H1 (cell line): Measurements from ENCODE around the gene IL9. TPM values are rescaled to one million over a fixed set of nuclear protein-coding genes. Genes with fewer than 3 reads are reported as not detected.

Experiments used
- CTCF ChIA-PET: fragments of 300-600 bp; sonication (Branson Sonifier 250); formaldehyde crosslinking; loops from one replicate; lab custom pipeline; 2021; ENCODE audit not compliant: partially characterized antibody; lab: Charles Lee
- POLR2A ChIA-PET: fragments of 300-600 bp; sonication (Branson Sonifier 250); formaldehyde crosslinking; loops from one replicate; lab custom pipeline; 2021; ENCODE audit warnings: inconsistent platforms; ENCODE audit not compliant: partially characterized antibody; lab: Charles Lee
- DNase-seq, 2 experiments: peaks; one replicate each; pipeline versions ENCODE4 v3.0.0 to v3.0.0-alpha.2; 2010 to 2022; ENCODE audit warnings: low spot score in 2 of 2, low read depth in 1 of 2, mixed read lengths in 1 of 2
- FAIRE-seq: peaks from 2 replicates; lab custom pipeline; 2011; peaks lifted over from hg19 to GRCh38; lab: Jason Lieb, UNC
- H2AFZ ChIP-seq: 2 replicates; pipeline ENCODE4 v1.8.1; 2012; ENCODE audit warnings: low read length, inconsistent platforms
- H2AK5ac ChIP-seq: 2 replicates; pipeline ENCODE4 v1.6.1; 2013; ENCODE audit warnings: low read depth, low read length
- H2BK120ac ChIP-seq: replicated peaks from 2 replicates; pipeline ENCODE3; 2013; ENCODE audit warnings: low read depth, low read length, inconsistent platforms
- H2BK12ac ChIP-seq: 2 replicates; pipeline ENCODE4 v1.6.1; 2013; ENCODE audit warnings: low read depth, low read length
- H2BK15ac ChIP-seq: 2 replicates; pipeline ENCODE4 v1.6.1; 2013; ENCODE audit warnings: low read length
- H2BK20ac ChIP-seq: 2 replicates; pipeline ENCODE4 v1.6.1; 2013; ENCODE audit warnings: low read length
- H2BK5ac ChIP-seq: 2 replicates; pipeline ENCODE4 v1.6.1; 2013; ENCODE audit warnings: low read depth, low read length
- H3K14ac ChIP-seq: 2 replicates; pipeline ENCODE4 v1.6.1; 2013; ENCODE audit warnings: inconsistent platforms; ENCODE audit not compliant: insufficient read length
- H3K18ac ChIP-seq: 2 replicates; pipeline ENCODE4 v1.6.1; 2013; ENCODE audit warnings: low read length; ENCODE audit errors: extremely low read depth
- H3K23ac ChIP-seq: 2 replicates; pipeline ENCODE4 v1.6.1; 2013; ENCODE audit warnings: inconsistent platforms; ENCODE audit not compliant: insufficient read length
- H3K23me2 ChIP-seq: 2 replicates; pipeline ENCODE4 v1.6.1; 2013; ENCODE audit warnings: low read depth, low read length
- H3K27ac ChIP-seq: 2 replicates; pipeline ENCODE4 v1.6.1; 2011; ENCODE audit warnings: low read depth, low read length, inconsistent platforms
- H3K27me3 ChIP-seq, 4 experiments: replicated peaks in 1 of 4; 1 replicate in 1 of 4; 2 replicates in 3 of 4; pipeline versions ENCODE4 v1.6.1 to v1.8.1; 2011 to 2013; ENCODE audit warnings: low read length in 3 of 4, mild to moderate bottlenecking in 3 of 4, inconsistent platforms in 2 of 4, mixed read lengths in 2 of 4, moderate library complexity in 1 of 4; ENCODE audit not compliant: control insufficient read depth in 3 of 4, insufficient read depth in 3 of 4; ENCODE audit errors: extremely low read depth in 1 of 4
- H3K36me3 ChIP-seq, 4 experiments: 2 replicates each; pipeline versions ENCODE4 v1.6.1 to v1.8.1; 2011 to 2013; ENCODE audit warnings: mild to moderate bottlenecking in 4 of 4, low read length in 3 of 4, moderate library complexity in 2 of 4, control low read depth in 1 of 4, inconsistent platforms in 1 of 4; ENCODE audit not compliant: insufficient read depth in 4 of 4, control insufficient read depth in 2 of 4
- H3K4ac ChIP-seq: replicated peaks from 2 replicates; pipeline ENCODE3; 2013; ENCODE audit warnings: low read length, low read depth, mixed read lengths, inconsistent platforms; ENCODE audit not compliant: insufficient read length
- H3K4me1 ChIP-seq, 4 experiments: replicated peaks in 1 of 4; 1 replicate in 1 of 4; 2 replicates in 3 of 4; pipeline versions ENCODE4 v1.6.1 to v1.8.1; 2011 to 2013; ENCODE audit warnings: low read length in 3 of 4, inconsistent platforms in 2 of 4, mixed read lengths in 1 of 4; ENCODE audit not compliant: insufficient read depth in 4 of 4, control insufficient read depth in 3 of 4
- H3K4me2 ChIP-seq, 2 experiments: 2 replicates each; pipeline versions ENCODE4 v1.6.1 to v1.8.1; 2011 to 2013; ENCODE audit warnings: low read depth in 2 of 2, low read length in 2 of 2, control low read depth in 1 of 2, inconsistent platforms in 1 of 2, mild to moderate bottlenecking in 1 of 2; ENCODE audit not compliant: insufficient read depth in 1 of 2
- H3K4me3 ChIP-seq, 4 experiments: fragments of 200-600, 300-600 bp in 1 of 4; sonication (generic), shearing (Covaris generic), sonication (Bioruptor Twin) in 1 of 4; 2 replicates each; pipeline versions ENCODE4 v1.5.1 to v1.8.1; 2011 to 2016; ENCODE audit warnings: low read length in 4 of 4, low read depth in 3 of 4, control low read depth in 2 of 4, inconsistent platforms in 2 of 4, mild to moderate bottlenecking in 2 of 4, mixed read lengths in 1 of 4, moderate library complexity in 1 of 4; ENCODE audit not compliant: insufficient read depth in 2 of 4; ENCODE audit errors: extremely low read depth in 1 of 4
- H3K56ac ChIP-seq: replicated peaks from 2 replicates; pipeline ENCODE3; 2013; ENCODE audit warnings: low read depth, mild to moderate bottlenecking, mixed read lengths, low read length, inconsistent platforms; ENCODE audit not compliant: insufficient read length
- H3K79me1 ChIP-seq: 2 replicates; pipeline ENCODE4 v1.6.1; 2013; ENCODE audit warnings: low read depth, low read length, control low read depth
- H3K79me2 ChIP-seq, 2 experiments: 2 replicates each; pipeline versions ENCODE4 v1.6.1 to v1.8.1; 2012 to 2013; ENCODE audit warnings: low read length in 2 of 2, mild to moderate bottlenecking in 2 of 2, inconsistent platforms in 1 of 2; ENCODE audit not compliant: insufficient read depth in 2 of 2, control insufficient read depth in 1 of 2
- H3K9ac ChIP-seq, 4 experiments: replicated peaks in 1 of 4; 1 replicate in 1 of 4; 2 replicates in 3 of 4; pipeline versions ENCODE4 v1.6.1 to v1.8.1; 2011 to 2013; ENCODE audit warnings: low read depth in 3 of 4, low read length in 3 of 4, control low read depth in 2 of 4, mild to moderate bottlenecking in 2 of 4, moderate library complexity in 2 of 4, inconsistent platforms in 1 of 4; ENCODE audit errors: extremely low read depth in 1 of 4
- H3K9me3 ChIP-seq, 2 experiments: 2 replicates each; pipeline versions ENCODE4 v1.6.1 to v1.8.1; 2012 to 2013; ENCODE audit warnings: mild to moderate bottlenecking in 2 of 2, moderate library complexity in 2 of 2, control low read depth in 1 of 2, inconsistent platforms in 1 of 2, low read depth in 1 of 2, low read length in 1 of 2, mixed read lengths in 1 of 2; ENCODE audit not compliant: insufficient read depth in 2 of 2
- H4K20me1 ChIP-seq, 2 experiments: replicated peaks in 1 of 2; 2 replicates each; pipeline versions ENCODE3 to v1.8.1; 2011 to 2013; ENCODE audit warnings: inconsistent platforms in 2 of 2, low read length in 2 of 2, mild to moderate bottlenecking in 1 of 2; ENCODE audit not compliant: insufficient read depth in 2 of 2, control insufficient read depth in 1 of 2
- H4K5ac ChIP-seq: 2 replicates; pipeline ENCODE4 v1.6.1; 2013; ENCODE audit warnings: low read length, low read depth, mixed read lengths, inconsistent platforms; ENCODE audit not compliant: insufficient read length
- H4K8ac ChIP-seq: 2 replicates; pipeline ENCODE4 v1.8.0; 2013; ENCODE audit warnings: mild to moderate bottlenecking, moderate library complexity, low read length, inconsistent platforms; ENCODE audit not compliant: insufficient read depth; ENCODE audit errors: extremely low read depth
- H4K91ac ChIP-seq: replicated peaks from 2 replicates; pipeline ENCODE3; 2013; ENCODE audit warnings: low read length, mixed read lengths, inconsistent platforms; ENCODE audit not compliant: insufficient read length
- BCL11A ChIP-seq, 2 experiments: IDR thresholded peaks; one replicate each; pipeline ENCODE4 v1.6.1; 2011; ENCODE audit warnings: low read depth in 2 of 2, low read length in 2 of 2, mild to moderate bottlenecking in 2 of 2
- CBX5 ChIP-seq: fragments of 300-800, 300-1000 bp; sonication (generic); IDR thresholded peaks from 2 replicates; pipeline ENCODE4 v1.7.1; 2016; ENCODE audit warnings: antibody characterized with exemption, low read length, low read depth
- CBX8 ChIP-seq: fragments of 300-800, 300-1000 bp; sonication (generic); IDR thresholded peaks from 2 replicates; pipeline ENCODE4 v1.7.1; 2016; ENCODE audit warnings: low read depth, low read length, borderline replicate concordance
- CTBP2 ChIP-seq: IDR thresholded peaks from 2 replicates; pipeline ENCODE4 v1.7.0; 2011; ENCODE audit warnings: borderline replicate concordance, mild to moderate bottlenecking, moderate library complexity, mixed read lengths, low read length; ENCODE audit not compliant: insufficient read depth, insufficient read length
- EP300 ChIP-seq, 2 experiments: IDR thresholded peaks; 1 replicate in 1 of 2; 2 replicates in 1 of 2; pipeline ENCODE4 v1.6.1; 2011 to 2012; ENCODE audit warnings: low read depth in 2 of 2, low read length in 2 of 2, mild to moderate bottlenecking in 2 of 2, borderline replicate concordance in 1 of 2, inconsistent platforms in 1 of 2, moderate library complexity in 1 of 2
- HDAC6 ChIP-seq: IDR thresholded peaks from one replicate; pipeline ENCODE4 v1.7.1; 2012; ENCODE audit warnings: low read depth, mild to moderate bottlenecking, inconsistent platforms, low read length, moderate library complexity
- PHF8 ChIP-seq: fragments of 200-600 bp; sonication (generic); conservative IDR thresholded peaks from 2 replicates; pipeline ENCODE4 v1.7.1; 2012; ENCODE audit warnings: low read depth, mild to moderate bottlenecking, inconsistent platforms, low read length, moderate library complexity
- RFX5 ChIP-seq: IDR thresholded peaks from 2 replicates; pipeline ENCODE4 v1.6.1; 2011; ENCODE audit warnings: low read depth, low read length, improper control_type of control experiment, borderline replicate concordance
- SIN3A ChIP-seq, 2 experiments: IDR thresholded peaks in 1 of 2; conservative IDR thresholded peaks in 1 of 2; 2 replicates each; pipeline ENCODE4 v1.6.1; 2011 to 2012; ENCODE audit warnings: low read length in 2 of 2, improper control_type of control experiment in 1 of 2, low read depth in 1 of 2, mild to moderate bottlenecking in 1 of 2
- SIX5 ChIP-seq: IDR thresholded peaks from 2 replicates; pipeline ENCODE4 v1.6.1; 2011; ENCODE audit warnings: mild to moderate bottlenecking, low read depth, low read length
- SRF ChIP-seq: IDR thresholded peaks from 2 replicates; pipeline ENCODE4 v1.6.1; 2011; ENCODE audit warnings: mild to moderate bottlenecking, low read depth, low read length, moderate library complexity
- TAF1 ChIP-seq: IDR thresholded peaks from 2 replicates; pipeline ENCODE4 v1.6.1; 2011; ENCODE audit warnings: mild to moderate bottlenecking, low read depth, low read length
- TAF7 ChIP-seq: optimal IDR thresholded peaks from 2 replicates; pipeline ENCODE3; 2011; ENCODE audit warnings: low read depth, mild to moderate bottlenecking, inconsistent platforms, low read length, moderate library complexity, borderline replicate concordance
- ZNF274 ChIP-seq: IDR thresholded peaks from 2 replicates; pipeline ENCODE4 v1.7.0; 2012; ENCODE audit warnings: low read length, borderline replicate concordance; ENCODE audit errors: extremely low read depth
- WGBS, 2 experiments: shearing (Covaris generic) in 1 of 2; methylation state at CpG; one replicate each; pipeline versions ENCODE4 v1.1.6 to v1.1.7; 2013 to 2015; ENCODE audit warnings: low lambda C conversion rate in 2 of 2, mixed read lengths in 2 of 2, inconsistent platforms in 1 of 2, low coverage in 1 of 2, missing lambda C conversion rate in 1 of 2; ENCODE audit not compliant: insufficient replicate concordance in 2 of 2, insufficient coverage in 1 of 2, insufficient read length in 1 of 2; ENCODE audit errors: extremely low coverage in 1 of 2, missing lambda C conversion rate in 1 of 2; 5-methylcytosine and 5-hydroxymethylcytosine counted together
- polyA plus RNA-seq, 7 experiments: library from polyadenylated mRNA; depleted of rRNA in 3 of 7; stranded (reverse) in 5 of 7; unstranded in 2 of 7; fragments of >200 nt in 5 of 7; fragments of 200-250 nt in 2 of 7; gene quantifications; 1 replicate in 5 of 7; 2 replicates in 1 of 7; 4 replicates in 1 of 7; pipeline versions ENCODE4 v1.2.1 to v1.2.3, GENCODE V29; 2011 to 2013; ENCODE audit warnings: missing spikeins in 2 of 7, mixed read lengths in 2 of 7
- total RNA-seq: library from RNA; stranded (reverse); fragmentation: NEBNext Ultra II Directional; extraction: Animal tissue kit (Norgen Biotek cat#: 25700); gene quantifications from 2 replicates; pipeline ENCODE4 v1.2.1, GENCODE V29; 2021

Gene IL9
- total and polyA plus RNA-seq, 2 of the 8 experiments (the other 6 are each of a cell fraction or from before 2014, with no cell fraction given) = not detected

GRCh38 chr5:135890867-135891266, 4.8 kb downstream of the IL9 start:
- Histone ChIP-seq H4K20me1 (no peaks in the 10 kb centered on the region), H3K79me2 (no peaks in the 10 kb centered on the region), H3K14ac (no peak overlapping the region), H3K4me1 (peaks cover 0 to 5% (median 3%) of the 10 kb centered on the region in 4 experiments; a peak in 1 of 7 replicates), H2BK120ac (no peak overlapping the region), H4K8ac (no peak overlapping the region), H4K91ac (no peak overlapping the region), H3K4me2 (no peak overlapping the region), H2BK15ac (no peak overlapping the region), H3K56ac (no peak overlapping the region), H3K4ac (no peak overlapping the region), H3K23ac (no peak overlapping the region), H2AFZ (no peak overlapping the region), H2BK12ac (no peak overlapping the region), H3K27ac (no peak overlapping the region), H2BK5ac (no peak overlapping the region), H3K4me3 (no peak overlapping the region), H2AK5ac (no peak overlapping the region), H3K36me3 (no peaks in the 10 kb centered on the region), H3K9me3 (no peaks in the 10 kb centered on the region), H4K5ac (no peak overlapping the region), H3K27me3 (peaks cover 0 to 6% (median 4%) of the 10 kb centered on the region in 4 experiments; a peak in 2 of 7 replicates), H2BK20ac (no peak overlapping the region), H3K9ac (no peak overlapping the region), H3K23me2 (peaks cover 2% of the 10 kb centered on the region; the same call in 1 of the 2 replicates), H3K18ac (no peak overlapping the region), H3K79me1 (no peaks in the 10 kb centered on the region)
- FAIRE-seq = no peak
- 92% methylated on average over 5 of the region's 5 CpGs; no CpG with 5 or more reads in 1 of the 2 experiments for WGBS, 2 experiments
- CTCF ChIA-PET = interaction anchor here (0.6 to 4.8 kb wide), 27 partner anchors 9 to 1952 kb away, joined by 3 to 37 read pairs (median 5); partner anchors contain the start of gene SLC25A48
- DNase-seq = no peak
- POLR2A ChIA-PET = no interaction called here
- no peak for TF ChIP-seq HDAC6
- no peak for TF ChIP-seq SIN3A (conservative IDR thresholded peaks at IDR 0.05 in 1 of 2, IDR thresholded peaks at IDR 0.05 in 1 of 2; ENCODE audit: low read depth in 1 of 2, low read length in 2 of 2)
- no peak for TF ChIP-seq SIX5
- TF ChIP-seq SRF = no peak
- TF ChIP-seq CTBP2 = no peak
- no peak for TF ChIP-seq EP300 (IDR thresholded peaks at IDR 0.05; ENCODE audit: borderline replicate concordance in 1 of 2, low read depth in 2 of 2, low read length in 2 of 2)
- no peak for TF ChIP-seq RFX5
- TF ChIP-seq BCL11A (IDR thresholded peaks at IDR 0.05; ENCODE audit: low read depth in 2 of 2, low read length in 2 of 2) = no peak
- TF ChIP-seq CBX8 = no peak
- no peak for TF ChIP-seq TAF7
- TF ChIP-seq CBX5 = no peak
- no peak for TF ChIP-seq PHF8
- no peak for TF ChIP-seq TAF1
- TF ChIP-seq ZNF274 = no peak
